Endothelial cell of umbilical vein (primary cell): ENCODE results near the gene UBASH3B. TPM values are rescaled to one million over a fixed set of nuclear protein-coding genes. Genes with fewer than 3 reads are reported as not detected.

Experiments used
- BruUV-seq: library from RNA; stranded (reverse); fragments of 400-500 nt; replicated peaks from 2 replicates; lab custom pipeline; 2021; lab: Mats Ljungman, UMichigan
- CTCF ChIA-PET: fragments of 300-600, 350-600 bp; sonication (Branson Sonifier 250); formaldehyde crosslinking; loops from one replicate; lab custom pipeline; 2021; ENCODE audit warnings: antibody characterized with exemption, inconsistent platforms; lab: Charles Lee
- POLR2A ChIA-PET: fragments of 300-600, 350-600 bp; sonication (Branson Sonifier 250); formaldehyde crosslinking; loops from one replicate; lab custom pipeline; 2021; ENCODE audit warnings: antibody characterized with exemption, inconsistent platforms; lab: Charles Lee
- DNase-seq: peaks from one replicate; pipeline ENCODE4 v3.0.0-alpha.2; 2011; ENCODE audit warnings: low read depth, low spot score
- FAIRE-seq: peaks from 2 replicates; lab custom pipeline; 2011; peaks lifted over from hg19 to GRCh38; lab: Jason Lieb, UNC
- H2AFZ ChIP-seq: 2 replicates; pipeline ENCODE4 v1.6.0; 2012; ENCODE audit warnings: low read depth, low read length, control low read depth, inconsistent platforms
- H3K27ac ChIP-seq: 2 replicates; pipeline ENCODE4 v1.5.1; 2011; ENCODE audit warnings: low read depth, mild to moderate bottlenecking, control low read depth, low read length, moderate library complexity; ENCODE audit not compliant: insufficient read depth
- H3K27me3 ChIP-seq, 2 experiments: 2 replicates each; pipeline versions ENCODE4 v1.6.0 to v1.6.1; 2011; ENCODE audit warnings: low read length in 2 of 2, mixed read lengths in 1 of 2; ENCODE audit not compliant: control insufficient read depth in 2 of 2, insufficient read depth in 2 of 2
- H3K36me3 ChIP-seq, 2 experiments: 2 replicates in 1 of 2; 3 replicates in 1 of 2; pipeline ENCODE4 v1.5.1; 2011; ENCODE audit warnings: low read length in 2 of 2, mild to moderate bottlenecking in 1 of 2, moderate library complexity in 1 of 2; ENCODE audit not compliant: control insufficient read depth in 2 of 2, insufficient read depth in 2 of 2; ENCODE audit errors: extremely low read depth in 1 of 2
- H3K4me1 ChIP-seq: 3 replicates; pipeline ENCODE4 v1.5.1; 2011; ENCODE audit warnings: mild to moderate bottlenecking, low read length; ENCODE audit not compliant: control insufficient read depth, insufficient read depth; ENCODE audit errors: extremely low read depth
- H3K4me2 ChIP-seq: 2 replicates; pipeline ENCODE4 v1.6.1; 2011; ENCODE audit warnings: low read length, control low read depth, mixed read lengths; ENCODE audit not compliant: insufficient read depth
- H3K4me3 ChIP-seq, 3 experiments: fragments of 200-600 bp in 1 of 3; sonication (generic), shearing (Covaris generic) in 1 of 3; replicated peaks in 1 of 3; 2 replicates each; pipeline ENCODE4 v1.5.1; 2011 to 2016; ENCODE audit warnings: control low read depth in 3 of 3, low read length in 3 of 3, mild to moderate bottlenecking in 2 of 3, inconsistent platforms in 1 of 3, low read depth in 1 of 3, moderate library complexity in 1 of 3; ENCODE audit not compliant: insufficient read depth in 1 of 3
- H3K79me2 ChIP-seq: 2 replicates; pipeline ENCODE4 v1.6.0; 2012; ENCODE audit warnings: low read length, inconsistent platforms; ENCODE audit not compliant: control insufficient read depth, insufficient read depth
- H3K9ac ChIP-seq: replicated peaks from 2 replicates; pipeline ENCODE3; 2011; ENCODE audit warnings: low read length, control low read depth; ENCODE audit not compliant: insufficient read depth; ENCODE audit errors: extremely low read depth
- H3K9me1 ChIP-seq: replicated peaks from 3 replicates; pipeline ENCODE4 v1.6.0; 2011; ENCODE audit warnings: mild to moderate bottlenecking, low read length; ENCODE audit not compliant: control insufficient read depth, insufficient read depth; ENCODE audit errors: extremely low read depth
- H3K9me3 ChIP-seq: replicated peaks from 2 replicates; pipeline ENCODE4 v1.5.1; 2012; ENCODE audit warnings: low read length, inconsistent platforms; ENCODE audit not compliant: control insufficient read depth, insufficient read depth
- H4K20me1 ChIP-seq: replicated peaks from 2 replicates; pipeline ENCODE3; 2011; ENCODE audit warnings: mild to moderate bottlenecking, low read length; ENCODE audit not compliant: control insufficient read depth, insufficient read depth; ENCODE audit errors: extremely low read depth
- EZH2 ChIP-seq: IDR thresholded peaks from 2 replicates; pipeline ENCODE4 v1.6.1; 2012; ENCODE audit warnings: borderline replicate concordance, low read depth, mild to moderate bottlenecking, moderate library complexity, low read length, inconsistent platforms; ENCODE audit not compliant: severe bottlenecking
- FOS ChIP-seq: IDR thresholded peaks from 2 replicates; pipeline ENCODE4 v1.6.1; 2011; ENCODE audit warnings: mild to moderate bottlenecking, low read length, moderate library complexity, borderline replicate concordance; ENCODE audit not compliant: insufficient read depth
- GATA2 ChIP-seq: IDR thresholded peaks from 2 replicates; pipeline ENCODE4 v1.7.0; 2011; ENCODE audit warnings: low read depth, mild to moderate bottlenecking, moderate library complexity, mixed read lengths, low read length; ENCODE audit not compliant: insufficient read length, insufficient read depth
- JUN ChIP-seq: IDR thresholded peaks from 2 replicates; pipeline ENCODE4 v1.6.1; 2011; ENCODE audit warnings: borderline replicate concordance, low read depth; ENCODE audit not compliant: insufficient read length, insufficient read depth
- MAX ChIP-seq: IDR thresholded peaks from 2 replicates; pipeline ENCODE4 v1.6.1; 2011; ENCODE audit not compliant: insufficient read depth, insufficient read length
- MYC ChIP-seq: IDR thresholded peaks from one replicate; pipeline ENCODE4 v1.6.1; 2011; ENCODE audit warnings: mild to moderate bottlenecking, low read depth, low read length
- POLR2A ChIP-seq: IDR thresholded peaks from 2 replicates; pipeline ENCODE4 v1.6.1; 2012; ENCODE audit warnings: low read depth, mild to moderate bottlenecking, control low read depth, low read length
- POLR2AphosphoS5 ChIP-seq: IDR thresholded peaks from 2 replicates; pipeline ENCODE4 v1.6.1; 2012; ENCODE audit warnings: low read depth, mild to moderate bottlenecking, control low read depth, low read length, moderate library complexity; ENCODE audit not compliant: insufficient read depth
- dilution Hi-C: fragments of 300-500 bp; cut with MboI; formaldehyde crosslinking; loops from one replicate; pipeline ENCODE4 v1.15.0; 2019; ENCODE audit warnings: low sequenced_read_pairs; ENCODE audit not compliant: extremely low pct_ligation_motif_present
- intact Hi-C: fragments of 100-400 bp; cut with micrococcal nuclease; formaldehyde crosslinking; loops from one replicate; pipeline ENCODE4 v1.10.0; 2022
- polyA plus RNA-seq, 4 experiments: library from polyadenylated mRNA; depleted of rRNA in 3 of 4; stranded (reverse) in 3 of 4; unstranded in 1 of 4; fragments of >200 nt; gene quantifications; 2 replicates each; pipeline versions ENCODE4 v1.2.1 to v1.2.3, GENCODE V29; 2011 to 2012; ENCODE audit warnings: missing spikeins in 1 of 4
- total RNA-seq: library from RNA; stranded (reverse); gene quantifications from 2 replicates; pipeline ENCODE4 v1.2.3, GENCODE V29; 2021
- TF ChIP-seq, protein P1 (sequence below), 2 donors: IDR thresholded peaks; 1 replicate in 1 of 2; 2 replicates in 1 of 2; pipeline ENCODE4 v1.5.1; 2011; ENCODE audit warnings: low read length in 2 of 2, mild to moderate bottlenecking in 2 of 2, moderate library complexity in 2 of 2, control low read depth in 1 of 2, inconsistent platforms in 1 of 2, low read depth in 1 of 2; ENCODE audit not compliant: insufficient read depth in 1 of 2; ENCODE audit errors: extremely low read depth in 1 of 2

The UBASH3B gene
- total and polyA plus RNA-seq, 2 donors (not counting 3 experiments of a cell fraction or from before 2014, with no cell fraction given), result 23.7 to 38.1 TPM

DNA sequence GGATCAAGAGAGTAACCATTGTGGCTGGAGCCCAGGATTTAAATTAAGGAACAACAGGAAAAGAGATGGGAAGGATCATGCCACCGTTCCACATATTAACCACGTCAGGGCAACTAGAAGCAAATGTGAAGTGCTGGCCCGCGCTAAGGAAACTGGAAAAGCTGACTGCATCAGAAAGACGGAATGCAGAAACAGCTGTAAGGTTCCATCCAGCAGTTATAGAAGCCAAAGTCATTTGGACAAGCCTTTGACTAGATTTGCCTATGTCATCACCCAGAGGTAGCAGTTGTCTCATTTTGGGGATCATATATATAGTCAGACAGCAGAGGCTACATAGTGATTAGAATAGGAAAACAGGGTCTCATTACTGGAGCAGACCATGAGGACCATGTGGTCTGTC, 139.8 kb downstream of the UBASH3B start:
- H3K79me2 ChIP-seq, result no peaks in the 10 kb centered on the region
- no peaks in the 10 kb centered on the region for H3K9me3 ChIP-seq
- TF ChIP-seq FOS (no peak), MAX (no peak), GATA2 (no peak), EZH2 (no peak), POLR2AphosphoS5 (no peak), POLR2A (no peak), JUN (no peak), MYC (no peak)
- TF ChIP-seq, protein P1, sequence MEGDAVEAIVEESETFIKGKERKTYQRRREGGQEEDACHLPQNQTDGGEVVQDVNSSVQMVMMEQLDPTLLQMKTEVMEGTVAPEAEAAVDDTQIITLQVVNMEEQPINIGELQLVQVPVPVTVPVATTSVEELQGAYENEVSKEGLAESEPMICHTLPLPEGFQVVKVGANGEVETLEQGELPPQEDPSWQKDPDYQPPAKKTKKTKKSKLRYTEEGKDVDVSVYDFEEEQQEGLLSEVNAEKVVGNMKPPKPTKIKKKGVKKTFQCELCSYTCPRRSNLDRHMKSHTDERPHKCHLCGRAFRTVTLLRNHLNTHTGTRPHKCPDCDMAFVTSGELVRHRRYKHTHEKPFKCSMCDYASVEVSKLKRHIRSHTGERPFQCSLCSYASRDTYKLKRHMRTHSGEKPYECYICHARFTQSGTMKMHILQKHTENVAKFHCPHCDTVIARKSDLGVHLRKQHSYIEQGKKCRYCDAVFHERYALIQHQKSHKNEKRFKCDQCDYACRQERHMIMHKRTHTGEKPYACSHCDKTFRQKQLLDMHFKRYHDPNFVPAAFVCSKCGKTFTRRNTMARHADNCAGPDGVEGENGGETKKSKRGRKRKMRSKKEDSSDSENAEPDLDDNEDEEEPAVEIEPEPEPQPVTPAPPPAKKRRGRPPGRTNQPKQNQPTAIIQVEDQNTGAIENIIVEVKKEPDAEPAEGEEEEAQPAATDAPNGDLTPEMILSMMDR (IDR thresholded peaks at IDR 0.05; ENCODE audit: extremely low read depth in 1 of 2, insufficient read depth in 1 of 2, low read depth in 1 of 2, low read length in 2 of 2), result no peak
- no peaks in the 10 kb centered on the region for H3K9me1 ChIP-seq
- POLR2A ChIA-PET, result no interaction called here
- H3K27me3 ChIP-seq, result no peaks in the 10 kb centered on the region
- H2AFZ ChIP-seq, result no peak overlapping the region
- no peaks in the 10 kb centered on the region for H4K20me1 ChIP-seq
- no peak for DNase-seq
- no TSS peak for BruUV-seq
- no peak overlapping the region for H3K27ac ChIP-seq
- no peak overlapping the region for H3K4me2 ChIP-seq
- dilution Hi-C loops, result no loop called here
- no peak overlapping the region for H3K9ac ChIP-seq
- no peak overlapping the region for H3K4me3 ChIP-seq
- CTCF ChIA-PET, result interaction anchor here (1.3 to 5.8 kb wide), 10 partner anchors 11 to 228 kb away, joined by 3 to 61 read pairs (median 8); partner anchors contain the start of gene UBASH3B
- peaks cover 3 to 16% of the 10 kb centered on the region in 2 experiments for H3K36me3 ChIP-seq
- FAIRE-seq, result no peak
- intact Hi-C loops, result no loop called here
- peaks cover 8% of the 10 kb centered on the region for H3K4me1 ChIP-seq
